HepG2 (cell line): ENCODE results near the gene PRMT2. TPM values are rescaled to one million over a fixed set of nuclear protein-coding genes. Genes with fewer than 3 reads are reported as not detected.
"Not testable (repeated sequence)": the region's sequence is repeated elsewhere in the genome, so short reads cannot be mapped to it uniquely, and the experiment has no call there.

Experiments
- ATAC-seq: fragments of 200-7000 bp; cut with Tn5 transposase; 3 replicates; pipeline ENCODE4 v1.9.1; 2020; ENCODE audit warnings: mild to moderate bottlenecking, moderate library complexity
- BruUV-seq: library from RNA; stranded (reverse); fragments of 400-500 nt; replicated peaks from 2 replicates; lab custom pipeline; 2021; lab: Mats Ljungman, UMichigan
- CTCF ChIA-PET: fragments of 300-600 bp; formaldehyde crosslinking; extraction: SDS; loops from one replicate; lab custom pipeline; 2021; ENCODE audit warnings: low total read pairs, inconsistent platforms, low intra/inter-chr PET ratio; lab: Yijun Ruan, JAX
- POLR2A ChIA-PET: fragments of 350-600 bp; sonication (Branson Sonifier 250); formaldehyde crosslinking; loops from one replicate; lab custom pipeline; 2020; ENCODE audit warnings: antibody characterized with exemption, inconsistent platforms; lab: Yijun Ruan, JAX
- DNase-seq: peaks from one replicate; pipeline ENCODE4 v3.0.0-alpha.2; 2015; ENCODE audit warnings: low spot score
- FAIRE-seq: peaks from 3 replicates; lab custom pipeline; 2011; peaks lifted over from hg19 to GRCh38; lab: Jason Lieb, UNC
- H2AFZ ChIP-seq: one replicate; pipeline ENCODE4 v1.6.1; 2011; ENCODE audit warnings: low read length, inconsistent platforms
- H3K27ac ChIP-seq: fragments of 300-600 bp; 3 replicates; pipeline ENCODE4 v1.8.0; 2011; ENCODE audit warnings: mixed run types, mild to moderate bottlenecking, mixed read lengths, low read length, inconsistent platforms; ENCODE audit not compliant: insufficient read depth; ENCODE audit errors: extremely low read length
- H3K27me3 ChIP-seq, 2 experiments: fragments of 200-600 bp in 1 of 2; 2 replicates in 1 of 2; 3 replicates in 1 of 2; pipeline versions ENCODE4 v1.6.0 to v1.8.0; 2011; ENCODE audit warnings: low read length in 2 of 2, mild to moderate bottlenecking in 2 of 2, moderate library complexity in 2 of 2, inconsistent platforms in 1 of 2; ENCODE audit not compliant: insufficient read depth in 2 of 2, control insufficient read depth in 1 of 2
- H3K36me3 ChIP-seq, 2 experiments: fragments of 200-600 bp in 1 of 2; replicated peaks in 1 of 2; 2 replicates in 1 of 2; 3 replicates in 1 of 2; pipeline versions ENCODE4 v1.5.1 to v1.8.0; 2011; ENCODE audit warnings: low read length in 2 of 2, inconsistent platforms in 1 of 2; ENCODE audit not compliant: insufficient read depth in 2 of 2, control insufficient read depth in 1 of 2
- H3K4me1 ChIP-seq: 2 replicates; pipeline ENCODE4 v1.5.1; 2012; ENCODE audit warnings: low read length, inconsistent platforms; ENCODE audit not compliant: insufficient read depth
- H3K4me2 ChIP-seq: 2 replicates; pipeline ENCODE4 v1.6.0; 2011; ENCODE audit warnings: low read depth, low read length, inconsistent platforms
- H3K4me3 ChIP-seq, 3 experiments: fragments of 200-600 bp in 1 of 3; sonication (generic), shearing (Covaris generic) in 1 of 3; replicated peaks in 1 of 3; 2 replicates each; pipeline ENCODE4 v1.5.1; 2011 to 2016; ENCODE audit warnings: low read length in 3 of 3, inconsistent platforms in 2 of 3, low read depth in 2 of 3, mild to moderate bottlenecking in 2 of 3, control low read depth in 1 of 3, mixed read lengths in 1 of 3; ENCODE audit not compliant: insufficient read depth in 1 of 3
- H3K79me2 ChIP-seq: one replicate; pipeline ENCODE4 v1.6.1; 2011; ENCODE audit warnings: low read length, inconsistent platforms; ENCODE audit not compliant: insufficient read depth
- H3K9ac ChIP-seq: 2 replicates; pipeline ENCODE4 v1.6.0; 2011; ENCODE audit warnings: mild to moderate bottlenecking, low read depth, low read length, inconsistent platforms; ENCODE audit not compliant: insufficient read depth
- H3K9me3 ChIP-seq: 2 replicates; pipeline ENCODE4 v1.5.1; 2012; ENCODE audit warnings: mild to moderate bottlenecking, low read length
- H4K20me1 ChIP-seq: 2 replicates; pipeline ENCODE4 v1.6.0; 2011; ENCODE audit warnings: inconsistent platforms, mild to moderate bottlenecking, low read length, moderate library complexity; ENCODE audit not compliant: insufficient read depth
- ARNTL ChIP-seq: sonication (generic); formaldehyde crosslinking; IDR thresholded peaks from 2 replicates; pipeline ENCODE4 v1.4.0; 2020; ENCODE audit warnings: mild to moderate bottlenecking, missing genetic modification reagents
- EP300 ChIP-seq, 3 experiments: sonication (generic) in 1 of 3; formaldehyde crosslinking in 1 of 3; IDR thresholded peaks; 2 replicates each; pipeline versions ENCODE4 v1.5.1 to v1.6.1; 2011 to 2020; ENCODE audit warnings: low read depth in 2 of 3, low read length in 2 of 3, borderline replicate concordance in 1 of 3, improper control_type of control experiment in 1 of 3, mild to moderate bottlenecking in 1 of 3, missing genetic modification reagents in 1 of 3, moderate library complexity in 1 of 3
- POLR2G ChIP-seq: fragments of 200-400 bp; formaldehyde crosslinking; IDR thresholded peaks from 2 replicates; pipeline ENCODE4 v1.6.1; 2018; ENCODE audit warnings: mild to moderate bottlenecking, low read depth, low read length, moderate library complexity
- WGBS: methylation state at CpG from one replicate; pipeline ENCODE4 v1.1.6; 2017; ENCODE audit warnings: low lambda C conversion rate; 5-methylcytosine and 5-hydroxymethylcytosine counted together
- in situ Hi-C: cut with HindIII; loops from 2 replicates; pipeline ENCODE4 v1.10.0; 2017; ENCODE audit warnings: low pct_unique_long_range_greater_than_20kb; ENCODE audit not compliant: extremely low pct_ligation_motif_present
- intact Hi-C: fragments of 100-400 bp; cut with micrococcal nuclease; formaldehyde crosslinking; loops from one replicate; pipeline ENCODE4 v1.10.0; 2022; ENCODE audit not compliant: unreplicated experiment
- polyA plus RNA-seq, 8 experiments: library from polyadenylated mRNA; depleted of rRNA in 3 of 8; stranded (reverse) in 7 of 8; unstranded in 1 of 8; fragments of >200 nt; fragmentation: Illumina TruSeq in 4 of 8; extraction: Trizol in 4 of 8; gene quantifications; 2 replicates each; pipeline versions ENCODE4 v1.2.1 to v1.2.3, GENCODE V29; 2011 to 2016; ENCODE audit warnings: low read depth in 4 of 8, missing spikeins in 1 of 8, mixed read lengths in 1 of 8; ENCODE audit not compliant: insufficient read depth in 1 of 8
- total RNA-seq, 5 experiments: library from RNA; depleted of rRNA; stranded (reverse); fragments of >200 nt; fragmentation: Illumina TruSeq; extraction: Trizol; gene quantifications; 2 replicates each; pipeline ENCODE4 v1.2.3, GENCODE V29; 2016; ENCODE audit warnings: low read depth in 1 of 5
- TF ChIP-seq, protein P1 (sequence below): sonication (generic); formaldehyde crosslinking; IDR thresholded peaks from 2 replicates; pipeline ENCODE4 v1.4.0; 2020; ENCODE audit warnings: mild to moderate bottlenecking, missing genetic modification reagents

PRMT2 gene
- total and polyA plus RNA-seq, 2 of the 13 experiments (the other 11 are each of a cell fraction or from before 2014, with no cell fraction given): 54.4 to 78.8 TPM

GRCh38 chr21:46674430-46675007 is 39.0 kb downstream of the PRMT2 start:
- Histone ChIP-seq H3K9ac (no peak overlapping the region), H2AFZ (no peak overlapping the region), H4K20me1 (no peaks in the 10 kb centered on the region), H3K79me2 (no peaks in the 10 kb centered on the region), H3K36me3 (no peaks in the 10 kb centered on the region), H3K4me3 (no peak overlapping the region), H3K9me3 (no peaks in the 10 kb centered on the region), H3K27ac (no peak overlapping the region), H3K27me3 (no peaks in the 10 kb centered on the region; a peak in 2 of 5 replicates), H3K4me2 (no peak overlapping the region), H3K4me1 (no peaks in the 10 kb centered on the region)
- CTCF ChIA-PET: no interaction called here
- intact Hi-C loops (no loop called here), in situ Hi-C loops (no loop called here)
- BruUV-seq: no TSS peak
- ATAC-seq (no peak), FAIRE-seq (no peak), DNase-seq (no peak)
- POLR2A ChIA-PET: no interaction called here
- WGBS: 29% methylated on average over 7 of the region's 9 CpGs
- TF ChIP-seq EP300 (IDR thresholded peaks at IDR 0.05; ENCODE audit: low read depth in 2 of 2, low read length in 2 of 2): no peak
- TF ChIP-seq EP300 (CRISPR knock-in tag; IDR thresholded peaks at IDR 0.05; ENCODE audit: borderline replicate concordance): no peak
- no peak for TF ChIP-seq POLR2G
- no peak for TF ChIP-seq ARNTL (CRISPR knock-in tag)

- no peak overlapping the region for H3K4me2 ChIP-seq
- no peak overlapping the region for H3K9ac ChIP-seq
- H2AFZ ChIP-seq: no peak overlapping the region
- no peak overlapping the region for H3K27ac ChIP-seq
- in situ Hi-C loops (no loop called here), intact Hi-C loops (no loop called here)
- H3K4me3 ChIP-seq: no peak overlapping the region
- ATAC-seq: no peak
- no peaks in the 10 kb centered on the region; a peak in 2 of 5 replicates for H3K27me3 ChIP-seq
- H3K4me1 ChIP-seq: no peaks in the 10 kb centered on the region
- no peaks in the 10 kb centered on the region for H4K20me1 ChIP-seq
- no peaks in the 10 kb centered on the region for H3K9me3 ChIP-seq
- CTCF ChIA-PET: no interaction called here
- H3K79me2 ChIP-seq: no peaks in the 10 kb centered on the region
- TF ChIP-seq, protein P1, sequence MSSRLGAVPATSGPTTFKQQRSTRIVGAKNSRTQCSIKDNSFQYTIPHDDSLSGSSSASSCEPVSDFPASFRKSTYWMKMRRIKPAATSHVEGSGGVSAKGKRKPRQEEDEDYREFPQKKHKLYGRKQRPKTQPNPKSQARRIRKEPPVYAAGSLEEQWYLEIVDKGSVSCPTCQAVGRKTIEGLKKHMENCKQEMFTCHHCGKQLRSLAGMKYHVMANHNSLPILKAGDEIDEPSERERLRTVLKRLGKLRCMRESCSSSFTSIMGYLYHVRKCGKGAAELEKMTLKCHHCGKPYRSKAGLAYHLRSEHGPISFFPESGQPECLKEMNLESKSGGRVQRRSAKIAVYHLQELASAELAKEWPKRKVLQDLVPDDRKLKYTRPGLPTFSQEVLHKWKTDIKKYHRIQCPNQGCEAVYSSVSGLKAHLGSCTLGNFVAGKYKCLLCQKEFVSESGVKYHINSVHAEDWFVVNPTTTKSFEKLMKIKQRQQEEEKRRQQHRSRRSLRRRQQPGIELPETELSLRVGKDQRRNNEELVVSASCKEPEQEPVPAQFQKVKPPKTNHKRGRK (CRISPR knock-in tag): no peak
- FAIRE-seq: no peak
- no peak for DNase-seq
- H3K36me3 ChIP-seq: no peaks in the 10 kb centered on the region
- 20% methylated on average over 2 of the region's 2 CpGs for WGBS
- POLR2A ChIA-PET: no interaction called here
- BruUV-seq: no TSS peak
These were observed 40.3 kb downstream of the PRMT2 start for GRCh38 chr21:46675595-46676280.

GRCh38 chr21:46676542-46676941 is 41.1 kb downstream of the PRMT2 start:
- WGBS: 45% methylated on average over 2 of the region's 2 CpGs
- H3K4me2 ChIP-seq, POLR2A ChIA-PET, H4K20me1 ChIP-seq, H3K4me1 ChIP-seq, H3K27ac ChIP-seq, BruUV-seq, CTCF ChIA-PET, H3K27me3 ChIP-seq, H3K4me3 ChIP-seq, intact Hi-C loops, H3K36me3 ChIP-seq, H3K79me2 ChIP-seq, H2AFZ ChIP-seq, DNase-seq, in situ Hi-C loops, H3K9ac ChIP-seq, ATAC-seq, FAIRE-seq, H3K9me3 ChIP-seq: not testable (repeated sequence)
